Cardiac muscle cell (in vitro differentiated cells and primary cell): ENCODE results near the gene CPEB2. TPM values are rescaled to one million over a fixed set of nuclear protein-coding genes. Genes with fewer than 3 reads are reported as not detected.

Experiments used
- DNase-seq, 2 donors: peaks; one replicate each; pipeline versions ENCODE4 v3.0.0 to v3.0.0-alpha.2; 2010 to 2017; ENCODE audit warnings: low read depth in 1 of 2, low spot score in 1 of 2
- H3K27ac ChIP-seq: fragments of 200-600 bp; sonication (generic); 2 replicates; pipeline ENCODE4 v1.5.1; 2016
- H3K27me3 ChIP-seq: fragments of 200-600 bp; sonication (generic); 2 replicates; pipeline ENCODE4 v1.6.0; 2016; ENCODE audit warnings: control low read depth
- H3K36me3 ChIP-seq: fragments of 200-600 bp; sonication (generic); 2 replicates; pipeline ENCODE4 v1.5.1; 2016; ENCODE audit warnings: control low read depth
- H3K4me1 ChIP-seq: fragments of 200-600 bp; sonication (generic); 2 replicates; pipeline ENCODE4 v1.8.1; 2017; ENCODE audit warnings: low read depth, mild to moderate bottlenecking, mixed run types
- H3K4me3 ChIP-seq: fragments of 200-600 bp; sonication (generic); 2 replicates; pipeline ENCODE4 v1.5.1; 2016; ENCODE audit warnings: mild to moderate bottlenecking
- H3K9me3 ChIP-seq: fragments of 200-600 bp; sonication (generic); 2 replicates; pipeline ENCODE4 v1.5.1; 2017; ENCODE audit warnings: low read depth, mild to moderate bottlenecking, control low read depth
- CTCF ChIP-seq: IDR thresholded peaks from 2 replicates; pipeline ENCODE4 v1.5.1; 2012; ENCODE audit warnings: low read depth, mild to moderate bottlenecking, low read length
- polyA plus RNA-seq: library from polyadenylated mRNA; unstranded; fragments of >200 nt; fragmentation: Nextera tagmentation; extraction: Ambion mirVana; gene quantifications from 2 replicates; pipeline ENCODE4 v1.2.1, GENCODE V29; 2016
- total RNA-seq: library from RNA; depleted of rRNA; stranded (reverse); fragments of >200 nt; gene quantifications from 2 replicates; pipeline ENCODE4 v1.2.3, GENCODE V29; 2016

Gene CPEB2
- total and polyA plus RNA-seq, 2 experiments from 2014 or later: 7.5 to 17.4 TPM

GRCh38 chr4:14977830-14978229 lies 24.5 kb upstream of the CPEB2 start:
- H3K4me3 ChIP-seq: no peak overlapping the region
- H3K36me3 ChIP-seq: no peaks in the 10 kb centered on the region
- H3K27me3 ChIP-seq: no peaks in the 10 kb centered on the region
- no peak overlapping the region for H3K27ac ChIP-seq
- DNase-seq: no peak
- H3K4me1 ChIP-seq: no peaks in the 10 kb centered on the region
- H3K9me3 ChIP-seq: no peaks in the 10 kb centered on the region
- TF ChIP-seq CTCF: no peak

DNA sequence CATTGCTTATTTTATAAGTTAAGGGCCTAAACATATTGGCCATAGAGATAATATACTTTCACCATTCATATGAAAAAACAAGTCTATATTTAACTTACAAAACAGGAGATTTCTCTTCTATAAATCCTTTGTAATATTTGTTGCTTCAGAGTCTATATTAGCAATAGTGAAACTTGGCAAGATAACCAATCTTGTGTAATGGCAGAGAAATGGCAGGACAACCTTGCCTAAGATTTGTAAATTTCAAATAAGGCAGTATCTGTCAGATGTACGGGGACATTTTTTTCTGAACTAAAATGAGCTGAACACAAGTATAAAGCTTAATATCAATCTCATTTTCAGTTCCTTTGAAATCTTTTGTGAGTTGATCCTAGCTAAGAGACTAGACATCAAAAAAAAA lies 17.8 kb upstream of the CPEB2 start:
- DNase-seq: peak in 1 of 2 donors; percentile 36
- Histone ChIP-seq H3K36me3 (no peaks in the 10 kb centered on the region), H3K4me3 (no peak overlapping the region), H3K4me1 (no peaks in the 10 kb centered on the region), H3K27me3 (no peaks in the 10 kb centered on the region), H3K27ac (no peak overlapping the region), H3K9me3 (no peaks in the 10 kb centered on the region)
- no peak for TF ChIP-seq CTCF

- no peaks in the 10 kb centered on the region for H3K27me3 ChIP-seq
Observed at GRCh38 chr4:14985161-14985560, 17.1 kb upstream of the CPEB2 start.

GRCh38 chr4:14985843-14986242 lies 16.4 kb upstream of the CPEB2 start:
- H3K36me3 ChIP-seq: no peaks in the 10 kb centered on the region
- TF ChIP-seq CTCF: no peak
- H3K4me3 ChIP-seq: no peak overlapping the region
- no peaks in the 10 kb centered on the region for H3K27me3 ChIP-seq
- DNase-seq: no peak
- H3K27ac ChIP-seq: no peak overlapping the region
- no peaks in the 10 kb centered on the region for H3K9me3 ChIP-seq
- no peaks in the 10 kb centered on the region for H3K4me1 ChIP-seq

More at GRCh38 chr4:14985161-14985560, 17.1 kb upstream of the CPEB2 start:
- Histone ChIP-seq H3K9me3 (no peaks in the 10 kb centered on the region), H3K27ac (no peak overlapping the region), H3K4me3 (no peak overlapping the region), H3K36me3 (no peaks in the 10 kb centered on the region), H3K4me1 (no peaks in the 10 kb centered on the region)
- peak in 1 of 2 donors; percentile 46 for DNase-seq
- no peak for TF ChIP-seq CTCF

DNA sequence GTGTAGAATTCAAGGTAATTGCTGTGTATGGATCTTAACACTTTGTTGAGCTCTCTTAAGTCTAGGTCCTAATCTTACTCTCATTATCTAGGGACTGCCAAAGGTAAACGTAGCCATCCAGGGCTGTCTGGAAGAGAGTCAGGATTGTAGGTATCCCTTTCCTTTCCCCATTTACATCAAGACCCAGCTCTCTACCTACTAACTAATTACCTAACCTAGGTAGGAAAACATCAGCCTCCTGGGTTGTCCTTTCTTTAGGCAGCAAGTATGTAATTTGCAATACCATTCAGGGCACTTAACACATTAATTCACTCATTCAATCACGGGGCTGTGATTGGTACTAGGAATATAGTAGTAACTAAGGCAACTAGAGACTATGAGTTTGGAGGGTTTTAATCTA lies 15.2 kb upstream of the CPEB2 start:
- H3K36me3 ChIP-seq: no peaks in the 10 kb centered on the region
- no peak for DNase-seq
- no peaks in the 10 kb centered on the region for H3K27me3 ChIP-seq
- no peak overlapping the region for H3K4me3 ChIP-seq
- H3K27ac ChIP-seq: no peak overlapping the region
- TF ChIP-seq CTCF: no peak
- no peaks in the 10 kb centered on the region for H3K4me1 ChIP-seq
- no peaks in the 10 kb centered on the region for H3K9me3 ChIP-seq

DNA sequence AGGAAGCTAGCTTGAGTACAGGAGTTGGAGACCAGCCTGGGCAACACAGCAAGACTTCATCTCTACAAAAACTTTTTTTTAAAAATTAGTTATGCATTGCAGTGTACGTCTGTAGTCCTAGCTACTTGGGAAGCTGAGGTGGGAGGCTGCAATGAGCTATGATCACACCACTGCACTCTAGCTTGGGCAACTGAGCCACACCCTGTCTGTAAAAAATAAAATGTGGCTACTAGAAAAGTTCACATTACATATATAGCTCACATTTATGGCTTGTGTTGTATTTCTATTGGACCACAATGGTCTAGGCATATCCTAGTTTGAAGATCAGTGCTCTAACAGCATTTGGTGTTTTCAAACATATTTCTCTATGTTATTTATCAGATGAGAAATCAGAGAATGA lies 11.8 kb upstream of the CPEB2 start:
- H3K27me3 ChIP-seq: no peaks in the 10 kb centered on the region
- no peak for TF ChIP-seq CTCF
- no peak for DNase-seq

More for the DNA sequence above, 11.8 kb upstream of the CPEB2 start:
- Histone ChIP-seq H3K4me3 (no peak overlapping the region), H3K36me3 (no peaks in the 10 kb centered on the region), H3K4me1 (no peaks in the 10 kb centered on the region), H3K9me3 (no peaks in the 10 kb centered on the region), H3K27ac (no peak overlapping the region)
